GM20431 (cell line): ENCODE data around the gene PRSS38.

ENCODE experiments used
- in situ Hi-C: fragments of 300-500 bp; cut with MseI, MboI; formaldehyde crosslinking; loops from one replicate; pipeline ENCODE4 v1.15.0; 2020; ENCODE audit warnings: low sequenced_read_pairs; ENCODE audit not compliant: unreplicated experiment

Gene PRSS38

DNA sequence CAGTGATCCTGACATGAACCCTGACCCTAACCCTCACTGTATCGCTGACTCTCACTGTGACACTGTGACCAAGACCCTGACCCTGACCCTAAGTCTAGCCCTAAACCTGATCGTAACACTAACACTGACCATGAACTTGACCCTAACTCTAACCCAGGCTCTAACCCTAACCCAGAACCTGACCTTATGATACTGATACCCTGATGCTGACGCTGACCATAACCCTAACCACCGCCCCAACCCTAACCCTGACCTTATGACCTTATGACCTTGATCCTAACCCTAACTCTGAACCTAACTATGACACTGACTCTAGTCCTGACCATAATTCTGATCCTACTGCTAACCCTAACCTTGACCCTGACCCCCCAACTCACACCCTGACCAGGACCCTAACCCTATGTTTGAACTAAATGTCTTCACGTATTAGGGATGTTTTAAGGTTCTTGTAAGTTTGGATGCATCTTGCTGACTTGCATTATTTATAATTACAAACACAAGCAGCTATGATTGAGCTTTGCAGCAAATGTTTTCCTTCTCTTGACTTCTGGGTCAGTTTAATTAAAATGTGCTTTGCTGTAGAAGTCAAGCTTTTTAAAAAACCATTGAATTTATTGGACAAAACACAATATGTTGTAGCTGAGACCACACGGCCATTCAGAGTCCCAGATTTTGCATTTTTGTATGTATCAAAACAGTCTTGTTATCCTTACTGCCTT lies 23.9 kb upstream of the PRSS38 start:
- in situ Hi-C loops, result loop anchor here (25.0 kb wide), 1 partner anchor 296 kb away; the partner anchor contains the start of gene ARF1

DNA sequence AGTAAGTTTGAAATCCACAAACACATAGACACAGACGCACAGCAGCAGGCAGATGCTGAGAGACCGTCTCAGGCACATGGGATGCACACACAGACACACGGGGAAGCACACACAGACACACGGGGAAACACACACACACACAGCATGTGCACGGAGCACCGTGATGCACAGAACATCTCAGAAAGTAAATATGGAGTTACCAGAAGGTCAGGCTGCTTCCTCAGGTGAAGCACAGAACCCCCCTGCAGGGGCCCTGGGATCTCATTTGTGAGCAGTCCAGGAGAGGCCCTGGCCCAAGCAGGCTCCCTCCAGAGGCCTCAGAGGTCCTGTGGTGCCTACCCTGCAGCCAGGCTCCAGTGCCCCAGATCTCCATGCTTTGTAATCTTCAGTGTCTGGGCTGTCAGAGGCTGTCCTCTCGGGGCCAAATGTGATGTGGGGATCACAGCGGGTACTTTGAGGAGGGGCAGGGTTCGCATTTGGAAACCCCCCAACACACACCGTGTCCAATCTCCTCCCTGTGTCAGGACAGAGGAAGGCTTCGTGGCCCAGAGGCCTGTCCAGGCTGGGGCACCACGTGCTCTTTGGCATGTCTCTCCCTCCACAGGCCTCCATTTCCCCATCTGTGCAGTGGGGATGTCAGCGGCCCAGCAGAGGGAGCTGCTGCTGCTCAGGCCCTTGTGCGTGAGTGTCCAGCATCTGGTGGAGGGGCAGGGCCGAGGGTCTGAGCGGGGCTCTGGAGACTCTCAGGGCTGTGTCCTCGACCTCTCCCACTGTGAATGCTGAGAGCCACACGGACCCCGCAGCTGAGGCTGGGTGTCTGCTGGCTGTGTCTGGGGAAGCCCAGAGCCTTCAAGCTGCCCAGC lies 23.0 kb upstream of the PRSS38 start:
- in situ Hi-C loops, result loop anchor here (25.0 kb wide), 1 partner anchor 295 kb away; the partner anchor contains the start of gene ARF1

DNA sequence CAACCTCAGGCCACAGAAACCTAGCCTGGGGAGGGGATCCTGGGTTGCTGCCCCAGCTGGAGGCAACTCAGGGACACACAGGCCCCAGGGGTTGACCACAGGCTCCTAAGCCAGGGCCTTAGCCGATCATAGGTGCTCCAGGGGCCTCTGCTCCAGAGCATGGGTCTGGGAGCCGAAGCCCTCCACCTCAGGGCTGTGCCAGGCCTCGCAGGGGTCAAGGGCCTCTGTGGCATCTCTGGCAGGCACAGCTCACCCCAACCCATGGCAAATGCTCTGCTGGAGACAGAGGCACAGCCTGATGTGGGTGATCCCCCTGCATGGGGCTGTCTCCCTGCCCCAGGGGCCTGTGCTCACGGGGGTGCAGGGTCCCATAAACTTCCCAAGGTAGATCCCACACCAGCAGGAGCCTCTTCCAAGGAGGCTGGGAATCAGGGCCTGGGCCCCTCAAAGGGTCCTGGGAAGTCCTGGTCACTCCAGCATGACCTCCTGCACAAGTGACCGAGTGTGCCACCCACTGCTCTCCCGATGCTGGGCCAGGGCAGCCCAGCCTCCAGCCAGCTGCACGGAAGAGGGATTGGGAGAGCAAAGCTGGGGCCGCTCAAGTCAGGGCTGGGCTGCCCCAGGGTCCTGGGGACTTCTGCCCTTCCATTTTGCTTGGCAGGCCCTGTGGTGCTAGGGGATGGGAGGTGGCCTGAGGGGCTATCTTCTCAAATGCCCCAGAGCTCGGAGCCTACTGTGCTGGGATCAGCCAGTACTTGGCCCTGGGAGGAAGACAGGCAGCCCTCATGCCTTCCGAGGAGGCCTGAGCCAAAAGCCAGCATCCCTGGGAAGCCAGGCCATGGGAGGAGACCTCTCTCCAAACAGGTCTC lies 22.2 kb upstream of the PRSS38 start:
- in situ Hi-C loops, result loop anchor here (25.0 kb wide), 1 partner anchor 294 kb away; the partner anchor contains the start of gene ARF1

DNA sequence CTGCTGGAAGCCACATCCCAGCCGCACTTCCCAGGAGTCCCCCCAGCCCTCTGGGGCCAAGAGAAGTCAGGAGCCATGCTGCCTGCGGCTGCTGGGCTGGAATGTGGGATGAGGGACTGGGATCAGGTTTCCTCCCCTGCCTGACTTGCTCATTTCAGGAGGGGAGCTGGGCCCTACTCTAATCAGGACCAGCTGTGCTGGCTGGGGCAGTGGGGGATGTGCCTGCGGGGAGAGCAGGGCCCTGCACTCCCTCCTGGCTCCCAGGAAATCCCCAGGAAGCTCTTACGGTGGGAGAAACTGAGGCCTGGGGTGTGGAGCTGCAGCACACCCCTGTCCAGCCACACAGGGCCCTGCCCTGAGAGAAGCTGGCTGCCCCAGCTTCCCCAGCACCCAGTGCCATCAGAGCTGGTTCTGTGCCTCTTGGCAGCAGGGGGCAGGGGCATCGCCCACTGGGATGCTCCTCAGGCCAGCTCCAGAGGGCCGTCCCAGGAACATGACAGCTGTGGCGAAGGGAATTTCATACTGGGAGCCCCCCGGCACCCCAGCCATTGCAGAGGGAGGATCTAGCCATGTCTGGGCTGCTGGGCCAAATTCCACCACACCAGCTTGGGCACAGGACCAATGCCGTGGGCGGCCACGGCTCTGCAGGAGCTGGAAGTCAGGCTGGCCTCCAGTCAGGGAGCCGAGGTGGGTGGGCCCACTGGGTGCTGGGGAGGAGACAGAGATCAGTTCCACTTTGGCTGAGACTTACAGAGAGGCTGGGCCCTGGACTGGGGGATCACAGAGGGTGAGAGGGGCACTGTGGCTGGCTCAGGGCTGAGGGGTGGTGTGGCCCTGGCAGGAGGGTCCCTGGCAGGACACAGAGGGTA lies 21.3 kb upstream of the PRSS38 start:
- in situ Hi-C loops, result loop anchor here (25.0 kb wide), 1 partner anchor 293 kb away; the partner anchor contains the start of gene ARF1

DNA sequence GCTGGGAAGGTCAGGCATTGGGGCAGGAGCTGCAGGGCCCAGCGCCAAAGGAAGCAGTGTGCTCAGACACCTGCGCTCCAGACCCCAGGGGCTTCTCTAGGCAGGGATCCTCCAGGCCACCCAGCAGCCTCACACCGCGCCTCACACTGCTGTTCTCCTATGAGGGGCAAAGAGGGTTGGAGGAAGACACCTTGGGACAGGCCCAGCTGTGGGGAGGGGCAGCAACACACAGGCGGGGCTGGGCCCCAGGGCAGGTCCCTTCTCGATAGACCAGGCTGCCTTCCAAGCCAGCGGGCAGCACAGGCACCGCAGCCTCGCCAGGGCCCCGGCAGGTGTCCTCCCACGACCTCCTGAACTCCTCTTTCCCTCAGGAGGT lies 20.7 kb upstream of the PRSS38 start:
- in situ Hi-C loops, result loop anchor here (25.0 kb wide), 1 partner anchor 292 kb away; the partner anchor contains the start of gene ARF1

DNA sequence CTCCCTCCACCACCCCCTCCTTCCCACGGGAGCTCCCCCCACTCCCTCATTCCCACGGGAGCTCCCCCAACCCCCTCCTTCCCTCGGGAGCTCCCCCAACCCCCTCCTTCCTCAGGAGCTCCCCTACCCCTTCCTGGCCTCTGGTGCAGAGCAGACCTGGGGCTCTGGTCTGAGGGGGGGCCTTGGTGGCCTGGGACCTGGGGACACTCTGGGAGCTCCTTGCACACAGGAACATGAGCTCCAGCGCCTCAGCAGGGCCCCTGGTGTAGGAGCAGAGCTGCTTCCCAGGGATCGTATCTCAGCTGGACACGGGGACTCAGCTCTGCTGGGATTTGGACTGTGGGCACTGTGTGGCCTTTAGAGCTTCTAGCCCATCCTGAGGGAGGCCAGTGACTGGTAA lies 19.7 kb upstream of the PRSS38 start:
- in situ Hi-C loops, result loop anchor here (25.0 kb wide), 1 partner anchor 292 kb away; the partner anchor contains the start of gene ARF1

DNA sequence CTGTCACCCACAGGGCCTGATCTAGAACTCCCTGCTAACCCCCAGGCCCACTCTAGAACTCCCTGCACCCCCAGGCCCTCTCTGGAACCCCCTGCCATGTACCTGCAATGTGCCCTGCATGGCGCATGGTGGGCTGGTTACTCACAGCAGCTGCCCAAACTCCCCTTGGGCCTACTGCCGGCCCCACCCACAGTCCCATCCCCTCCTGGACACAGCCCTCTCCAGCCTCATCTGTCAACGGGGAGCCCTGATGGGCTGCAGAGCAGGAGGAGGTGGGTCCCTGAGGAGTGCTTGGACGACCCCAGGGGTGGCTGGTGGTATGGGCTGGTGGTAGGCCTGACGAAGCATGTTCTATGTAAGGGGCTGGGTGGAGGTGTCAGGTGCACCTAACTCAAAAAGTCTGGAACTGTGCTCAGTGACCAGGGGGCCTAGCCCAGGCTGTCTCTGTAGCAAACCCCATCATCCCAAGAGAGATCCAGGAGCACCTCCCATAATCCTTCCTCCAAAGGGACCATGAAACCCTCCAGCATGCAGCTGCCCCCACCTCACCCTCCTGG lies 19.0 kb upstream of the PRSS38 start:
- in situ Hi-C loops, result loop anchor here (25.0 kb wide), 1 partner anchor 291 kb away; the partner anchor contains the start of gene ARF1

DNA sequence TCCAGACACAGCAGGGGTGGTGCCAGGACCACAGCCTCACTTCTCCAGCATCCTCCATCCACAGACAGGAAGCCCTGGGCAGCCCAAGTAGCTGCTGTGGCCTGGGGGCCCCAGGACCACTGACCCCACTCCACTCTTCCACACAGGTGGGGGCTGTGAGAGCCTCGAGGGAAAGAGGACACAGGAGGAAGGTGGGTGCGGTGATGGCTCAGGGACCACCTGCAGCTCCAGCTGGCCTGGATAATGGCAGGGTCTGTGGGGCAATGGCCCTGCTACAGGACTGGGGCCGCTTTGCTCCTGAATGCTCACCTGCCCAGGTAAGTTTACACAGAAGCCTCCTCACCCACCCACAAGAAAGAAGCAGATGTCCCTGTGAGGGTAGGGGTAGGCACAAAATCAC lies 18.3 kb upstream of the PRSS38 start:
- in situ Hi-C loops, result loop anchor here (25.0 kb wide), 1 partner anchor 290 kb away; the partner anchor contains the start of gene ARF1

DNA sequence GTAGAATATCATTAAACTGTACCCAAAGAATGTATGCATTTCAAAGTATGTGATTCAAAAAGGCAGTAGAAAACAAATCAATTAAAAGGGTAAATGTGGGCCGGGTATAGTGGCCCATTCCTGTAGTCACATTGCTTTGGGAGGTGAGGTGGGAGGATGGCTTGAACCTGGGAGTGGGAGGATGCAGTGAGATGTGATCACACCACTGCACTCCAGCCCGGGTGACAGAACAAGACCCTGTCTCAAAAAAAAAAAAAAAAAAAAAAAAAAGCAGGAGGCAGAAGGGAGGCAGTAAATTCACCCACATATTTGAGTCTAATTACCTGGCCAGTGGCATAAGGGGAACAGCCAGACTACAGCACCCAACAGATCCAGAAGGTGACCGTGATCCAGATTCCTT lies 17.9 kb upstream of the PRSS38 start:
- in situ Hi-C loops, result loop anchor here (25.0 kb wide), 1 partner anchor 290 kb away; the partner anchor contains the start of gene ARF1

DNA sequence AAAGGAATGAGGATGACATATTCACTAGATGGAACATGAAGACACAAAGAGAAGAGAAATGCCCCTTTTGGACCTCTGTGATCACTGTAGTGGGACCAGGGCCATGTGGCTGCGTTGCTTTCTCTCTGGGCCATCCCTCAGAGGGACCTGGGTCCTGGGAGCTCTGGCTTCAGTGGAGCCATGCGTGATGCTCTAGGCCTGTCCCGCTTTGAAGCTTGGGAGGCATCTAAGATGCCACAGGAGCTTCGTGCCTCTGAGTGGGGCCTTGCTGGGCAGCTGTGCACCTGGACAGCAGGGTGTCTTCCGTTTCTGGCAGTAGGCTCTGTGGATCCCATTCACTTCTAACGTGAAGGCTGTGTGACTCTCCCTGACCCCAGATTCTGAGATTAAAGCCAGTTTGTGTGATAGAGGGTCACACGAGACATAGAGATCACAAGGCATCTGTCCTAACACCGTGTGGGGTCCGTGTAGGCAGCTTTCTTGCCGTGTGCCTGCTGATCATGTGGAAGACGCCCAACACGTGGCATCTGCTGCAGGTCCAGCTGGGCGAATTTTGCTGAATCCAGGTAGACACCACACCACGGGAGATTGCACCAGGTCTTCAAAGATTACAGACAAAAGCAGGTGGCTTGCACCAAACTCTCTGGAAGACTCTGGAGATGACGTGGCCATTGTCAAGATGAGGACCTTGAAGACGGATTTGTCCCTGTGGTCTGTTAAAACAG lies 17.2 kb upstream of the PRSS38 start:
- in situ Hi-C loops, result loop anchor here (25.0 kb wide), 1 partner anchor 289 kb away; the partner anchor contains the start of gene ARF1

DNA sequence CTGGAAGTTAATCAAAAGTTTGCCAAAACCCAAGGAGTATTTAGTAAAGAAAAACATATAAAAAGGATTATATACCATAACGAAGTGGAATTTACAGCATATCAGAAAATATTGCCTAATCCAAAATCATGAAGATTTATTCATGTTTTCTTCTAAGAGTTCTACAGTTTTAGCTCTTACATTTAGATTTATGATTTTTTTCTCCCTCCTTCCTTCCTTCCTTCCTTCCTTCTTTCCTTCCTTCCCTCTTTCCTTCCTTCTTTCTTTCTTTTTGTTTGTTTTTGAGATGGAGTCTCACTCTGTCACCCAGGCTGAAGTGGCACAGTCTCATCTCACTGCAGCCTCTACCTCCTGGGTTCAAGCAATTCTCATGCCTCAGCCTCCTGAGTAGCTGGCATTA lies 15.7 kb upstream of the PRSS38 start:
- in situ Hi-C loops, result loop anchor here (25.0 kb wide), 1 partner anchor 288 kb away; the partner anchor contains the start of gene ARF1

DNA sequence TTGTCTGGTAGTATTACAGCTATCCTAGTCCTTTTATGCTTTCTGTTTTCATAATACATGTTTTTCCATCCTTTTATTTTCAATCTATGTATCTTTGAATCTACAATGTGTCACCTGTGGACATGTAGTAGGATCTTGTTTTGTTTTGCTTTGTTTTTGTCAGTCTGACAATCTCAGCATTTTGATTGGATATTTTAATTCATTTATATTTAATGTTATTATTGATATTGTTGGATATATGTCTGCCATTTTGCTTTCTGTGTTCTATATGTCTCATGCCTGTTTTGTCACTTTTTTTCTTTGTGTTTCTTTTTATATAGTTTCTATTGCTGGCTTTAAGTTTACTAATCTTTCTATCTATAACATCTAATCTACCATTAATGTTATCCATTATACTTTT lies 11.5 kb upstream of the PRSS38 start:
- in situ Hi-C loops, result no loop called here

DNA sequence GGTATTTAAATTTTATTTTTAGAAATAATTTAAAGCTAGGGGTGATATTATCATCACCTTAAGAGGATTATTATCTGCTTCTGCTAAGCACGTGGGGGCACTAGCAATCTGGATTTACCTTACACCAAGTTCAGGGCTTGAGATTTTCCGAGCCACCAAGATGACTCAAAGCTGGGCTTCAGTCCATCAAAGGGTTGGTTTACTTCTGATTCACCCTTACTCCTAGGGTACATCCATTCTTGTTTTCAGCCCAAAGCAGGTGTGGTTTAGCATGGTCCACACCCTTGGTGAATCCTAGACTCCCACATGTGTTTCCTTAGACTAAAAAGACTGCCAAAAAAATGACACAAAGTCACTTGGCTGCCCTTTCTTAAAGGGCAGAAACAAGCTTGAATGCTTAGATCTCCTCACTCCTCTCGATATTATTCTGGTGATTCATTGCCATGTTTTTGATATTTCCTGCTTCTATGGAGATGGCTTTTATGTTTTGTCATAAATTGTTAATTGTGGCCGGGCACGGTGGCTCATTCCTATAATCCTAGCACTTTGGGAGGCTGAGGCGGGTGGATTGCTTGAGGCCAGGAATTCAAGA lies 9.8 kb upstream of the PRSS38 start:
- in situ Hi-C loops, result no loop called here

DNA sequence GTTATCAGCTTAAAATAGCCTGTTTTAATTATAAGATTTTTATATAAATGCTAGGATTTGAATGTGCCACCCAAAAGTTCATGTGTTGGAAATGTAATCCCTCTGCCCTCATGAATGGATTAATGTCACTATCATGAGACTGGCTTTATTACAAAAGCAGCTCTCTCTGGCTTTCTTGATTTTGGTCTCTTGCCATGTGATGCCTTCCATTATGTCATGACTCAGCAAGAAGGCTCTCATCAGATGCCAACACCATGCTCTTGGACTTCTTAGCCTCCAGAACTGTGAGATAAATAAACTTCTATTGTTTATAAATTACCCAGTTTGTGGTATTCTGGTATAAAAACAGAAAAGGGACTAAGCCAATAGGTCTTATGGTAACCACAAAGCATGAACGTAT lies 6.9 kb upstream of the PRSS38 start:
- in situ Hi-C loops, result no loop called here

DNA sequence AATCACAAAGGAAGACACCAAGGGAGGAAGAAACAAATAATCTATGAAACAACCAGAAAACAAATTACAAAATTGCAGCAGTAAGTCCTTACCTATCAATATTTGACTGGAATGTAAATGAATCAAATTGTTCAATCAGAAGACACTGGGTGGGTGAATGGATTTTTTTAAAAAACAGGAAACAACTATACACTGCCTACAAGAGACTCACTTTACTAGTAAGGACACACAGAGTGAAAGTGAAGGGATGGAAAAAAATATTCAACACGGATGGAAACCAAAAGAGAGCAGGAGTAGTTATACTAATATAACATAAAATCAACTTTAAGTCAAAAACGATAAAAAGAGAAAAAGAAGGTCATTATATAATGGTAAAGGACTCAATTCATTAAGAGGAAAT lies 6.4 kb upstream of the PRSS38 start:
- in situ Hi-C loops, result no loop called here

DNA sequence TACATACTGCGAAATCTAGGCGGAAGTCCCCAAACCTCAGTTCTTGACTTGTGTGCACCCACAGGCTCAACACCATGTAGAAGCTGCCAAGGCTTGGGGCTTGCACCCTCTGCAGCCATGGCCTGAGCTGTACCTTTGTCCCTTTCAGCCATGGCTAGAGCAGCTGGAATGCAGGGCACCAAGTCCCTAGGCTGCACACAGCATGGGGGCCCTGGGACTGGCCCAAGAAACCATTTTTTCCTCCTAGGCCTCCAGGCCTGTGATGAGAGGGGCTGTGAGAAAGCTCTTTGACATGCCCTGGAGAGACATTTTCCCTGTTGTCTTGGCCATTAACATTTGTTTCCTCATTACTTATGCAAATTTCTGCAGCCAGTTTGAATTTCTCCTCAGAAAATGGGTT lies 1.5 kb upstream of the PRSS38 start:
- in situ Hi-C loops, result no loop called here

DNA sequence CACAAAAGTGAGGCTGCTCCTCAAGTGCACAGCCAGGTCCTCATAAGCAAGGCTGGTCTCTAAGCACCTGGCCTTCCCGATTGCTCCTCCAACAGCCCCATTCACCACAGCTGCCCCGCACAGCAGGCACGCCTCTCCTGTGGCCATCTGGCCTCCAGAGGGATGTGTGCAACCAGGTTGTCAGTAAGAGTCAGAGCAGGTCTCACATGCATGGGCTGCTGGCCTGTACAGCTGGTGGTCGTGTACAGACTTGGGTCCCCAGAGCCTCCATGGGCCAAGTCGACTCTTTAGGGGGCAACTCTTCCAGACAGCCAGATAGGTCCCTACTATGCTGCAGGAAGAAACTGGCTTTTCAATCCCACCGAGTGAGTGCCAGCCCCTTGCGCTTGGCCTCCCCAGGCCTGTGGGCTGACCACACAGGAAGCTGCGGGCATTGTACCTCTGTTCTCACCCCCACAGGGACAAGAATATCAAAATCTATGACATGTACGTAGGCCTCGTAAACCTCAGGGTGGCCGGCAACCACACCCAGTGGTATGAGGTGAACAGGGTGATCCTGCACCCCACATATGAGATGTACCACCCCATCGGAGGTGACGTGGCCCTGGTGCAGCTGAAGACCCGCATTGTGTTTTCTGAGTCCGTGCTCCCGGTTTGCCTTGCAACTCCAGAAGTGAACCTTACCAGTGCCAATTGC lies 1.4 kb downstream of the PRSS38 start:
- in situ Hi-C loops, result no loop called here
